Endothelial cell of hepatic sinusoid (primary cell): ENCODE results near the gene MRPL14.
"Not testable (repeated sequence)": the region's sequence is repeated elsewhere in the genome, so short reads cannot be mapped to it uniquely, and the experiment has no call there.

Experiments used
- in situ Hi-C: cut with HindIII; loops from 2 replicates; pipeline ENCODE4 v1.10.0; 2017; ENCODE audit warnings: low sequenced_read_pairs

Gene MRPL14

DNA sequence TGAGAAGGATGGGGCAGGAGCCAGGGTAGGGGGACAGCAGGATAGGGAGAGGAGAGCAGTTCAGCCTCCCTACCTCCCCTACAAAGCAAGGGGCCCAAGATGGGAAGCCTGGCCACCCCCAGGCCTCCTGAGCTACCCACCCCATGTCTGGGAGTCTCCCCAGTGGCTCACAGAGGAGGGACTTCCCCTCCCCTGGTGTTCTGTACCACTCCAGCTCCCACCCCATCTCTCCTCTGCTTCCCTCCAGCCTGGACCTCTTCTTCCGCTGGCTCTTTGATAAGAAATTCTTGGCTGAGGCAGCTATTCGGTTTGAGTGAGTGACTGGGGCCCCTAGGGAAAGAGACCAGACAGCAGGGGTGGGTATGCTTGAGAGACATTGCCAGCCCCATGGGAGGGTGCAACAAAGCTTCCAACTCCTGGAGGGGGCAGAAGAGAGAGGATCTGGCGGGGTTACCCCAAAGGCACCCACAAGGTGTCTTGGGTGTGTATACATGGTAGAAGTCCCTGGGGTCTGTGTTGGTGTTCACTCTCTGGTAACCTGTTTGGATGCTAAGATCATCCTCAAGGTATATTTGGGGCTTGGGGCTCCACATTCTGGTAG is 23.2 kb upstream of the MRPL14 start:
- in situ Hi-C loops: loop anchor here (5.0 kb wide), 3 partner anchors 48 to 107 kb away; partner anchors contain the start of gene SLC35B2

DNA sequence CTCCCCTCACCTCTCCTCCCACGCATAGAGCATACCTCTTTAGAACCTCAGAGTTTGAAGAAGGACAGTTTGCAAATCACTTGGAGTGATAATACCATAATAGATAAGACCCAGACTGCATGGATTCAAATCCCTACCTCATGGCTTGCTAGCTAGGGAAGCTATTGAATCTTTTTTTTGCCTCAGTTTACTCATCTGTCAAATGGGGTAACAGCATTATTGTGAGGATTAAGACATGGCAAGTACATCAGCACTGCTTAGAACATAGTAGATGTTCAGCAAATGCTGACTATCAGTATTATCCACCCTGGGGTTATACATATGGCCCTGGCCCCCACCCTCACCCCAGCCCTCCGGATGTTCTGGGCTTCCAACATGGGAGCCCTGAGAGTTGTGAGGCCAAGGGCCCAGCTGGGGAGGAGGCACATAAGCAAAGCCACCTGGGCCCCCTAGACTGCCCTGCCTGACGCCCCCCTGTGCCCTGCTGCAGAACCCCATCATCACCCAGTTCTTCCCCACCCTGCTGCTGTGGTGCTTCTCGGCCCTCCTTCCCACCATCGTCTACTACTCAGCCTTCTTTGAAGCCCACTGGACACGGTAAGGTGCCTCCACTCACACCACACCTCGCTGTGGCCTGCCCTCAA is 22.2 kb upstream of the MRPL14 start:
- in situ Hi-C loops: loop anchor here (5.0 kb wide), 3 partner anchors 47 to 108 kb away; partner anchors contain the start of gene SLC35B2

DNA sequence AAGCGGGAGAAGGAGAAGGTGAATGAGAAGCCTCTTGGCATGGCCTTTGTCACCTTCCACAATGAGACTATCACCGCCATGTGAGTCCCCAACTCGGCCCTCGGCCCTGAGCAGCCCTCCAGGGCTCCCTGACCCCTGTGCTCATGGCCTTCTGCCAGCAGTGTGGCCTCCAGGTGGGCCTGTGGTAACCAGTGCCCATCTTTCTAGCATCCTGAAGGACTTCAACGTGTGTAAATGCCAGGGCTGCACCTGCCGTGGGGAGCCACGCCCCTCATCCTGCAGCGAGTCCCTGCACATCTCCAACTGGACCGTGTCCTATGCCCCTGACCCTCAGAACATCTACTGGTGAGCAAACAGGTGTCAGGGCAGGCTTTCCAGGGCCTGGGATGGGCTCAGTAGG is 21.1 kb upstream of the MRPL14 start:
- in situ Hi-C loops: no loop called here

DNA sequence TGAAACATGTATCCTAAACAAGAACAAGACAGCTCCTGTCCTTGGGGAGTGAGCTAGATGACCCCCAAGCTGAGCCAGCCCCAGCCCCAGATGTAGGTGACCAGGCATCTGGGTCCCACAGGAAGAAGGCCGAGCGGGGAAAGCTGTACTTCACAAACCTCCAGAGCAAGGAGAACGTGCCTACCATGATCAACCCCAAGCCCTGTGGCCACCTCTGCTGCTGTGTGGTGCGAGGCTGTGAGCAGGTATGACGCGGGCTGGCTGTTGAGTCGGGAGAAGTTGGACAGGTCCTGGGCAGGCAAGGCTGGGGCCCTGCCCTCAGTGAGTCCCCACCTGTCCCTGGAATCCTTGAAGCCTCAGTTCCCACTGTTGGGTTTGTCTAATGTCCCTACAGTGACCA is 20.0 kb upstream of the MRPL14 start:
- in situ Hi-C loops: no loop called here

DNA sequence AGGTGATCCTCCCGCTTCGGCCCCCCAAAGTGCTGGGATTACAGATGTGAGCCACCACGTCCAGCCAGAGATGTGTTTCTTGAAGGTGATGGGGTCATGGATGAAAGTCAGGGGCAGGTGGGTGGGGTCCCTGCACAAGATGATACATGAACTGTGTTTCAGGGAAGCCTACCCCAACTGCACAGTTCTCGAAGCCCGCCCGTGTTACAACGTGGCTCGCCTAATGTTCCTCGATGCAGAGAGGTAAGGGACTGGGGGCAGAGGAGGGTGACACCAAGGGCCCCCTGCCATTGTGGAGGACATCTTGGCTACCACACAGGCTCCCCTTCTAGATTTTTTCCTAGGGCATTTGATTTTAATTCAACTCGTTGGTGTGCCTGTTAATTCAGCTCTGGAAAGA is 19.4 kb upstream of the MRPL14 start:
- in situ Hi-C loops: no loop called here

DNA sequence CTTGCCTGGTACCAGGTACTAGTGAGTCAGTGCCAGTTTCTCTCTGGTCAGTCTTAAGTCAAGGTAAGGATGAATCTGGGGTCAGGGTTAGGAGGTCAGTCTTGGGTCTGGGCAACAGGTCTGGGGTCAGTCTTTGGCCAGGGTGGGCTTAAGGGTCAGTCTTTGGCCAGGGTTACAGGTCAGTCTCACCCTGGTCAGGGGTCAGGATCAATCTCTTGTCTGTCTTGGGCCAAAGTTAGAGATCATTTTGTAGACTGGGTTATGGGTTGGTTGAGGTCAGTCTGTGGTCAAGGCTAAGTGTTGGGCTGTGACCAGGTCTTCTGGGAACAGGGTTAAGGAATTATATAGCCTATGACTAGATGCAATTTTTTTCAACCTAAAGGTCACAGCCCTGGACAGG is 18.6 kb upstream of the MRPL14 start:
- in situ Hi-C loops: no loop called here

DNA sequence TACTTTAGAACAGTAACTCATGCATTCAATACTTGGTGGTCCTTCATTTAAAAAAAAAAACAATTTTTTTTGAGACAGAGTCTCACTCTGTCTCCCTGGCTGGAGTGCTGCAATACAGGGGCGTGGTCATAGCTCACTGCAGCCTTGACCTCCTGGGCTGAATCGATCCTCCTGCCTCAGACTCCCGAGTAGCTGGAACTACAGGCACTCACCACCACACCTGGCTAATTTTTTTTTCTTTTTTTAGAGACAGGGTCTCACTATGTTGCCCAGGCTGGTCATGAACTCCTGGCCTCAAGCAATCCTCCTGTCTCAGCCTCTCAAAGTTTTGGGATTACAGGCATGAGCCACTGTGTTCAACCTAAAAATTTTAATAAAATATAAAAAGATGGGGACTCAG is 17.3 kb upstream of the MRPL14 start:
- in situ Hi-C loops: not testable (repeated sequence)

DNA sequence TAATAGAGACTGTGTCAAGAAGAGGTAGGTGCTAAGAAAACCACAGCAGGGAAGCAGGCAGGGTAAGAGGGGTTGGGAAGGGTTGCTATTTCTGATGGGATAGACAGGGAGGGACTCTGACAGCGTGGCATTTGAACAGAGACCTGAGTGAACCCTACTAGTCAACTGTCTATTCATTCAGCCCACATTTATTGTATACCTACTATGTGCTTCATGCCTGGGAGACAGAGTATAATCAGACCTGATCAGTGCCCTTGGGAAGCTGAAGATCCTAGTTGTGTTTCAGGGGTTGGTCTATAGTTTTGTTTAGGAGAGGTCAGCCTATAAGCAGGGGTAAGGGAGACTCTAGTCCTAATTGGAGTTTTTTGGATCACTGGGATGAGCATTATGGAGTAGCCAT is 16.5 kb upstream of the MRPL14 start:
- in situ Hi-C loops: no loop called here

DNA sequence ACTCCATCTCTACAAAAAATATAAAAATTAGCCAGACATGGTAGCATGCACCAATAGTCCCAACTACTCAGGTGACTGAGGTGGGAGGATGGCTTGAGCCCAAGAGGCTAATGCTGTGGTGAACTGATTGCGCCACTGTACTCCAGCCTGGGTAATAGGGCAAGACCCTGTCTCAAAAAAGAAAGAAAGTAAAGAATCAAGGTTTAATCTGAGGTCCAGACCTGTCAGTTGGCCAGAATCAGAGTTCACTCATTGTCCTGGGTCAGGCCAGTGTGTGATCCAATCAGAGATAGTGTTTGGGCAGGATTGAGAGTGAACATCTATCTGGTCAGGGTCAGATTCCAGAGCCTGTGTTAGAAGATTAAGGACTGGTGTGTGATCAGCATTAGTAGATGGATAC is 15.6 kb upstream of the MRPL14 start:
- in situ Hi-C loops: no loop called here

DNA sequence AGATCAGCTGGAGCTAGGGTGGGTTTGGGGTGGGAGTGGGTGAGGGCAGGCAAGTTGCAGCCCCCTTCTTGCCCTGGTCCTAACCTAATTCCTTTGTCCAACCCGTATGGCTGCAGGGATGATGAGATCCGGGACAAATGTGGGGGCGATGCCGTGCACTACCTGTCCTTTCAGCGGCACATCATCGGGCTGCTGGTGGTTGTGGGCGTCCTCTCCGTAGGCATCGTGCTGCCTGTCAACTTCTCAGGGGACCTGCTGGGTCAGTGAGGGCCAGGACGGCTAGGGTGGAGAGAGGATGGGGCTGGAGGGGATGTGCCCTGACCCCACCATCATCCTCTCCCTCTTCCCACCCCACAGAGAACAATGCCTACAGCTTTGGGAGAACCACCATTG is 12.1 kb upstream of the MRPL14 start:
- in situ Hi-C loops: no loop called here

DNA sequence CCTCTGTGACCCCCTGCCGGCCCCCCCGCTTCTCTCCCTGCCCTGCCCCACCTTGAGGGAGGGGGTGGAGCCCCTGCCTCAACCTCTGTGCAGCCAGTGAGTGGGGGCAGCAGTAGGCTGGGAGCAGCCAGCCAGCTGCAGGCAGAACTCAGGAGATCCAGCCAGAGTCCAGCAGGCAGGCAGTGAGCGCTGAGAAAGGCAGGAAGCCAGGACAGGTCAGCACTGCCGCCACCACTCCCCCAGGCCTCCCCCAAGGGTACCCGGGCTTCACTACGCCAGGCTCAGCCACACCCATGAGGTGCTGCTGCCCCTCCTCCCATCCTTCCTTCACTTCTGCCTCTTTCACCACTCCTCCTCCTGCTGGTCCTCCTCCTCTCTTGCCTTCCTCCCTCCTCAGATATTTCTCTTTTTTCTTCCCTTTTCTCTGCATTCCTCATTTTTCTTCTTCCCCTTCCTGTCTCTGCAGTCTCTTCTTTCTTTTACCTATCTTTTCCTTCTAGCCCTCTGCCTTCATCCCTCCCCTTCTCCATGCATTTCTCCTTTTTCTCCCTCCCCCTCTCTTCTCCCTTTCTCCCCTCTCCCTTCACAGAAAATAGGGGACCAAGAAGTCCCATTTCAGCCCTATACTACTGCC is 11.6 kb upstream of the MRPL14 start:
- in situ Hi-C loops: no loop called here

DNA sequence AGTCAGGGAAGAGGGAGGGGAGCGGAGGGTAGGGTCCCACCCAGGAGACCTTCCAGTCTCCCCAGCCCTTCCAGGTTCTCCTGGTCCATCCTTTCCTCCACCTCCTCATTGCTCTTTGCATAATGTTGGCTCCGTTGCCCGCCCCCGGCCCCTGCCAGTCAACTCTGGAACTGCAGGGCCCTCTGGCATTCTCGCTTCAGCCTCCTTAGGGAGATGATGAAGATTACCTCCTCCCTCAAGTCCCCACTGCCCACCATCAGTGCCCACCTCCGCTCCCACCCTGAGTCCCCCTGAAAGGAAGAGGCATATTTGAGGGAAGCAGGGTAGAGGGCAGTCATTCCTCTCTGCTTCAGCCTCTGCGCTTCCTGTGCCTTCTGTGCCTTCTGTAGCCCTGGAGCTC is 8.6 kb upstream of the MRPL14 start:
- in situ Hi-C loops: no loop called here

DNA sequence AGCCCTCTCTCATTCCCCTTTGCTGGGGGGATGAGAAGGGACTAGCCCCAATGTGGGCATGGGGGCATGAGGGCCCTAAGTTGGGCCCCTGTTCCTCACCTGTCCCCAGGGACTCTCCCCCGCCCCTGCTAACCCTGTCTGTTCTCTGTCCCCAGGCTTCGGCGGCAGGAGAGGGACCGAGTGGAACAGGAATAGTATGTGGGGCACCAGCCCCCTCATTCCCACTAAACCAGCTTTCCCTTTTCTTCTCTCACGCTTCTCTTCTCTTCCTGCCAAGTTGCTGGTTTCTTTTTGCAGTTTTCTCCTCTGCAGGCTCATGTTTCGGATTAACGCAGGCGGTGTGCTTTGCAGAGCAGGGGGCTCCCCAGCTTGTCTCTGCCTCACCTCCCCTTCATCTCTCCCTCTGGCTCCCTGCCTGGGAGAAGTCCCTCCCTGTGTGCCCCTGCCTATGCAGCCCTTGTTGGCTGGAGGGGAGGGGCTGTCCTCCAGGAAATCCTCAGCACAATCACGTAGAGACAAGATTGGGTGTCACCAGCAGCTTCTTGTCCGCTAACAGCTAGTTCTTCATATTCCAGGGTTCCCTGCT is 8.0 kb upstream of the MRPL14 start:
- in situ Hi-C loops: no loop called here

DNA sequence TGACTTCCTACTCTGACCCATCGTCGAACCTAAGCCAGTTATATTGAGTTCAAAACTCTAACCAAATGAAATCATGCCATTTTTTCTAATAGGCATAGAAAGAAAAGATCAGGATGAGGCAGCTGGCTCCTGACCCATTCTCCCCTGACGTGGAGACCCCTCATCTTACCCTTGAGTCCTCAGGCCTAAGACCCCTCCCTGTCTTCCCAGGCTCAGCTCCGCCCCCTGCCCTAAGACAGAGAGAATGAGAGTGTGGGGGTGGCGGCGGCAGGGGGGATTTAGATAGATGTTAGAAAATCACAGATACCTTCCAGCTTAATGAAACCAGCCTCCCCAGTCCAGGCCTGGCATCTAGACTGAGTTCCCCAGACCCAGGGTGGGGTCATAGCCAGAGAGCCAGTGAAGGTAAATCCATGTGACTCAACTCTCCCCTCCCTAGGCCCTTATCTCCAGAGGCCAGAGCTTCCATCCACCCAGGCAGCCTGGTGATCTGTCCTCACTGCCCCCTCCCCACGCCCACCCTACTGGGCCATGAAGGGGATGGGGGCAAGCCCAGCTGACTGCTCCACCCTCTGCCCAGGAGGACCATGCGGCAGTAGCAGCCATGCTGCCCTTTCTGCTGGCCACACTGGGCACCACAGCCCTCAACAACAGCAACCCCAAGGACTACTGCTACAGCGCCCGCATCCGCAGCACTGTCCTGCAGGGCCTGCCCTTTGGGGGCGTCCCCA is 6.9 kb upstream of the MRPL14 start:
- in situ Hi-C loops: loop anchor here (5.0 kb wide), 1 partner anchor 42 kb away; no protein-coding TSS in a partner anchor

DNA sequence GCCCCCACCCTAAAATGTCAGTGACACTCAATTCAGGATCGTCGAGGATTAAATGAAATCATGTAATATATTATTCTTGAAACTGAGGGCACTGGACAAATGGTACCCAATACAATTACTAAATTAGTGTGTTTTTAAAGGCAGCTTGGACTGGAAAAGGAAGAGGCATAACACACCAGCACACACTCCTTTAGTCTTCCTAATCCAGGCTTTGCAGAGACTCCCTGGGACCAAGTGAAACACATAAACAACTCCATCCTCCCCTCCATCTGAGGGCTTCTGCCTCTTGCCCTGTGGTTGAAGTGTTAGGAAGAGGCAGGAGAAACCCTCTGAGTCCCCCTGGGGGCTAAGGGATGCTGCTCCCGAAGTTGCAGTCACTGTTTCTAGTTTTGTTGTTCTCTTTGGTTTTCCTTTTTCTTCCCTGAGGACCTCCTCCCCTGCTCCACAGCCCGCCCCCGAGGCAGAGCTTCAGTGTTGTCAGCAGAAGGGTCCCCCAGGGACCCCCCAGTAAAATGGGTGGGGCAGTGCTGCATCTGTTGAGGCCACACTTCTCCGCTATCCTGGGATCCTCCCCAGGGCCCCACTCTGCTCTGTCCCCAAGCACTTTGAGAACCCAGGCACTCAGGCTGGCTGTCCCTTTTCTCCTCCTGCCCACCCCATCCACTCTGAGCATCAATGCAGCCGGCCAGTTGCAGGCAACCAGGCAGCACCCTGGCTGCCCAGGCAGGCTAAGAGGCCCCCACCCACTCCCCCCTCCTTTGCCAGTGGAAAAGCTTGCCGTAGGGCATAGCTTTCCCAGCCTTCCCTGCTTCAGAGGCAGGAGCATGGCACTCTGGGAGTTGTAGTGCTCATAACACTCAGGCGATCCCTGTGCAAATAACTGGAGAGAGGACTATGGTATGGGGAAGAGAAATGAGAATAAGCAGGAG is 6.0 kb upstream of the MRPL14 start:
- in situ Hi-C loops: loop anchor here (5.0 kb wide), 1 partner anchor 41 kb away; no protein-coding TSS in a partner anchor

DNA sequence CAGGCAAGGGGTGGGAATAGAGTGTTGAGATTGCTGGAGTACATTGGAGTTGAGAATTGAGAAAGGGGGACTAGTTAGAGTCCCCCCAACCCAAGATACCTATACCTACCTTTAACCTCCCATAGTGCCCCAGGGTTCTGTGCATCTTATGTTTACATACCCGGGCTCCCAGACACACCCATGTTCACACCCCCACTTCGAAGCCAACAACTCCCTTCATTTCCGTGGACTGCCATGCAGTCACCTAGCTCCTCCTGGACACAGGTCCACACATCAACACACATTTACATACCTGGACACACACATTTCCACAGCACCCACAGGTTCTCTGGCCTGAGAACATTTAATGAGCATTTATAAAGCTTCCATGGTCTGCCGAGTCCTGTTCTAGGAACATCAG is 5.2 kb upstream of the MRPL14 start:
- in situ Hi-C loops: loop anchor here (5.0 kb wide), 1 partner anchor 40 kb away; no protein-coding TSS in a partner anchor

DNA sequence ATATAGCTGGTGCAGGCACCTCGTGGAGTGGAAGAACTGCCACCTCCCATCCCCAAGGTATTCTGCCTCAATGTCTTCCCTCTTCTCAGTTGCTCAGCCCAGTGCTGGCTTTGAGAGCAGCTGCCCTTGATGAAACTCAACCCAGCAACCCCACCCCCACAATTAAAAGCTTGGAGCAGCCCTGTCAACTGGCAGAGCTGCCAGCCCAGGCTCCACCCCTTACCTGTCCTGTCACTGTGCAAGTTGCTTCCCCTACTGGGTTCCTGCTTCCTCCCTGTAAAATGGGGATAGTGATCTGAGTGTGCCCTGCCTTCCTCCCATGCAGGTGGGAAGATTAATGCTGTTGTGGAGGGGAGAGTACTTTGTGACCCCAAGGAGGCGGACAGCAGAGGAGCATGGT is 4.6 kb upstream of the MRPL14 start:
- in situ Hi-C loops: loop anchor here (5.0 kb wide), 1 partner anchor 40 kb away; no protein-coding TSS in a partner anchor

DNA sequence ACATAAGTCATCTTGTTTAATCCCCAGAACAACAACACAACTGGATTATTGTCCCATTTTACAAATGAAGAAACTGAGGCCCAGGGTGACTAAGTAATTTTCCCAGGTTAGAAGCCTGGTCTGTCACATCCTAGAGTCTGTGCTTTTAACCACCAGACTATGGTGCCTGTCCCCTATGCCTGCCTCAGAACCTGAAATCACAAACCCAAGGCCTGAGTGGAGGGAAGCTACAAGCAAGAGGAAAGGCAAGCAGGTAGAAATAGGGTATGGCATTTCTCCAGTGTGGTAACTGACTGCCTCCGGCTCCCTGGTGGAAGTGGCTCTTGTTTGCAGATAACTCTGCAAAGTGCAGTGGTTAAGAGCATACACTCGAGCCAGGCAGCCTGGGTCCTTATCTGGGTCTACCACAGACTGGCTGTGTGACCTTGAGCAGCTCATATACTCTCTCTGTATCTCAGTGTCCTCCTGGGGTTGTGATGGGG is 2.6 kb upstream of the MRPL14 start:
- in situ Hi-C loops: loop anchor here (5.0 kb wide), 1 partner anchor 38 kb away; no protein-coding TSS in a partner anchor

DNA sequence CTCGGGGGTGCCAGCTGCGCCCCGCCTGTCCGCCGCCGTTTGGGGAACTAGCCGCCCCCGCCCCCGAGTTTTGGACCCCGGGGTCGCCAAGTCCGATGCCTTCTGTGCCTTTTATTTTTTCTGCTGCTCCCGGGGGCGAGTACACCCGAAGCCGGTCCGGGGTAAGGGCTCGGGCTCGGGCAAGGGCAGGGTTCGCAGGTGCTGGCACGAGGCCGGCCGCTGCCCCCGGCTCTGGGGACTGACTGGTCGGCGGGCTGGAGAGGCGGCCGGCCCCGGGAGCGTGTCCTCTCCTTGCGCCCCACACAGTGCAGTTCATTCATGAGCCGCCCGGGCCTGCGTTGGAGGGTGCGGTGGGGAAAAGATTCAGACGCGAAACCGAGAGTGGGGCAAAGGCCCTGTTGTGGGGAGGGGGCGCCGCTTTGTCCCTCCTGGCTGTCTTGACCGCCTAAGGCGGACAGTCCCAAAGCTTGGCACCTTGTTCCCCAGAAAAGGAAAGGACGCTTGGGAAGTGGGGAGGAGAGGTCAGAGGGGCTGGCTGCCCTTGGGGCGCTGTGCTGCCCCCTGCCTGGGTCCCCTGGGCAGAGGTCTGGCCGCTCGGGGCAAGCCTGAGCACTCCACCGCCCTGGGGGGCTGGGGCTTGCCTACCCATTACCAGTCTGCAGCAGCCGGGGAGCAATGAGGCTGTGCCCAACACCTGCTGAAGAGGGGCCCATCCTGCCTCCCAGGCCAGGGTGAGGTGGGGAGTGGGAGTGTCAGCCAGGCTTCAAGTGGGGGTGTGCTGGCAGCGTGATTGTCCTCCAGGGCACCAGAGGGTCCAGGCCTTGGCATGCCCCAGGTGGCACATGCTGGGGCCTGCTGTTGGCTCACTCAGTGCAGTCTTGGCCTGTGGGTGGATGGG is 1.0 kb upstream of the MRPL14 start:
- in situ Hi-C loops: no loop called here
